Choroid plexus epithelial cell (primary cell): ENCODE measurements around the gene LRP1.

ENCODE experiments used
- DNase-seq: peaks from one replicate; pipeline ENCODE4 v3.0.0-alpha.2; 2010; ENCODE audit warnings: low read depth
- H3K4me3 ChIP-seq: 2 replicates; pipeline ENCODE4 v1.5.1; 2011; ENCODE audit warnings: low read depth, mild to moderate bottlenecking, control low read depth, low read length, moderate library complexity
- CTCF ChIP-seq: conservative IDR thresholded peaks from 2 replicates; pipeline ENCODE4 v1.5.1; 2011; ENCODE audit warnings: low read depth, mild to moderate bottlenecking, control low read depth, inconsistent platforms, low read length, moderate library complexity

Gene LRP1

GRCh38 chr12:57095440-57095839, 32.8 kb upstream of the LRP1 start:
- TF ChIP-seq CTCF, result no peak
- DNase-seq, result no peak
- no peak overlapping the region for H3K4me3 ChIP-seq

GRCh38 chr12:57096099-57096572, 32.1 kb upstream of the LRP1 start:
- no peak overlapping the region for H3K4me3 ChIP-seq
- DNase-seq, result peak; percentile 31
- no peak for TF ChIP-seq CTCF

- no peak for TF ChIP-seq CTCF
- H3K4me3 ChIP-seq, result no peak overlapping the region
- DNase-seq, result no peak
Observed at GRCh38 chr12:57096748-57097553, 31.3 kb upstream of the LRP1 start.

- H3K4me3 ChIP-seq, result no peak overlapping the region
- no peak for TF ChIP-seq CTCF
- no peak for DNase-seq
Observed at GRCh38 chr12:57097554-57097835, 30.8 kb upstream of the LRP1 start.

GRCh38 chr12:57098546-57098945, 29.7 kb upstream of the LRP1 start:
- DNase-seq, result no peak
- no peak for TF ChIP-seq CTCF
- no peak overlapping the region for H3K4me3 ChIP-seq

GRCh38 chr12:57099047-57099714, 29.1 kb upstream of the LRP1 start:
- no peak overlapping the region for H3K4me3 ChIP-seq
- no peak for DNase-seq
- TF ChIP-seq CTCF, result no peak

- no peak for DNase-seq
- no peak for TF ChIP-seq CTCF
Observed at GRCh38 chr12:57099766-57100165, 28.5 kb upstream of the LRP1 start.

More at GRCh38 chr12:57099766-57100165, 28.5 kb upstream of the LRP1 start:
- H3K4me3 ChIP-seq, result no peak overlapping the region
